ENCODE data around the gene PRR35.
A peak's percentile ranks its signal among the peaks of the same experiment; 100 is the strongest.

The PRR35 gene

GRCh38 chr16:586645-587590 is 26.7 kb downstream of the PRR35 start:
- no peak for TF ChIP-seq CTCF (IDR thresholded peaks at IDR 0.05; ENCODE audit: low read depth, low read length, missing control alignments)
- no peak for DNase-seq (ENCODE audit: extremely low read depth, low read depth)
- peak overlapping the region; percentile 79; the same call in 1 of the 2 replicates for H3K4me3 ChIP-seq (replicated peaks; ENCODE audit: low read depth, low read length)

- no peak for DNase-seq (ENCODE audit: extremely low read depth, low read depth)
- H3K4me3 ChIP-seq (replicated peaks; ENCODE audit: low read depth, low read length): peak overlapping the region; percentile 79
- TF ChIP-seq CTCF (IDR thresholded peaks at IDR 0.05; ENCODE audit: low read depth, low read length, missing control alignments): no peak
Observed at GRCh38 chr16:588639-588888, 28.4 kb downstream of the PRR35 start.

- no peak for TF ChIP-seq CTCF (IDR thresholded peaks at IDR 0.05; ENCODE audit: low read depth, low read length, missing control alignments)
- H3K4me3 ChIP-seq (replicated peaks; ENCODE audit: low read depth, low read length): peak overlapping the region; percentile 79
- peak; percentile 81 for DNase-seq (ENCODE audit: extremely low read depth, low read depth)
Observed at GRCh38 chr16:588889-589657, 28.9 kb downstream of the PRR35 start.

- no peak for TF ChIP-seq CTCF (IDR thresholded peaks at IDR 0.05; ENCODE audit: low read depth, low read length, missing control alignments)
- DNase-seq (ENCODE audit: extremely low read depth, low read depth): peak; percentile 87
Observed at GRCh38 chr16:589658-590187, 29.5 kb downstream of the PRR35 start, which contains the start of gene RAB40C. RAB40C (plus strand) TSS chr16:590066; CDS start chr16:590292, 226 bp downstream.

GRCh38 chr16:590188-590814 is 30.1 kb downstream of the PRR35 start:
- H3K4me3 ChIP-seq (replicated peaks; ENCODE audit: low read depth, low read length): peak overlapping the region; percentile 74
- TF ChIP-seq CTCF (IDR thresholded peaks at IDR 0.05; ENCODE audit: low read depth, low read length, missing control alignments): no peak
- no peak for DNase-seq (ENCODE audit: extremely low read depth, low read depth)

More at GRCh38 chr16:589658-590187, 29.5 kb downstream of the PRR35 start, which contains the start of gene RAB40C:
- peak within 1 kb of the TSS; percentile 79 for H3K4me3 ChIP-seq (replicated peaks; ENCODE audit: low read depth, low read length)

- H3K4me3 ChIP-seq (replicated peaks; ENCODE audit: low read depth, low read length): peak overlapping the region; percentile 74
- TF ChIP-seq CTCF (IDR thresholded peaks at IDR 0.05; ENCODE audit: low read depth, low read length, missing control alignments): no peak
- DNase-seq (ENCODE audit: extremely low read depth, low read depth): no peak
Observed at GRCh38 chr16:590815-591200, 30.6 kb downstream of the PRR35 start.
